Right atrium auricular region (tissue), 2 donors: ENCODE measurements around the gene LIG3. TPM values are rescaled to one million over a fixed set of nuclear protein-coding genes. Genes with fewer than 3 reads are reported as not detected.
A peak's percentile ranks its signal among the peaks of the same experiment; 100 is the strongest.

Source experiments
- DNase-seq: peaks from one replicate; pipeline ENCODE4 v3.0.0-alpha.2; 2019; ENCODE audit warnings: low spot score
- H3K27ac ChIP-seq, 2 donors: fragments of 200-600 bp; sonication (generic); 1 replicate in 1 of 2; 2 replicates in 1 of 2; pipeline ENCODE4 v1.5.1; 2016 to 2019
- H3K27me3 ChIP-seq, 2 donors: fragments of 200-600 bp; sonication (generic); one replicate each; pipeline versions ENCODE4 v1.5.1 to v1.6.0; 2017 to 2019
- H3K36me3 ChIP-seq: fragments of 200-600 bp; sonication (generic); one replicate; pipeline ENCODE4 v1.5.1; 2016
- H3K4me1 ChIP-seq, 2 donors: fragments of 200-600 bp; sonication (generic); one replicate each; pipeline versions ENCODE4 v1.5.1 to v1.6.0; 2017 to 2019
- H3K4me3 ChIP-seq, 2 donors: fragments of 200-600 bp; sonication (generic); 1 replicate in 1 of 2; 2 replicates in 1 of 2; pipeline ENCODE4 v1.5.1; 2017 to 2019; ENCODE audit warnings: mild to moderate bottlenecking in 1 of 2, moderate library complexity in 1 of 2
- H3K9me3 ChIP-seq, 2 donors: fragments of 200-600 bp; sonication (generic); one replicate each; pipeline ENCODE4 v1.5.1; 2019
- total RNA-seq, 2 donors: library from RNA; depleted of rRNA; stranded (reverse); fragments of >200 nt; gene quantifications; one replicate each; pipeline ENCODE4 v1.1.0, GENCODE V29; 2016
- TF ChIP-seq, protein P1 (sequence below), 2 donors: fragments of 200-600 bp; sonication (generic); IDR thresholded peaks; one replicate each; pipeline ENCODE4 v1.5.1; 2019; ENCODE audit warnings: antibody characterized with exemption in 2 of 2

The LIG3 gene
- total RNA-seq, 2 donors from 2014 or later, result 12.0 to 17.1 TPM

DNA sequence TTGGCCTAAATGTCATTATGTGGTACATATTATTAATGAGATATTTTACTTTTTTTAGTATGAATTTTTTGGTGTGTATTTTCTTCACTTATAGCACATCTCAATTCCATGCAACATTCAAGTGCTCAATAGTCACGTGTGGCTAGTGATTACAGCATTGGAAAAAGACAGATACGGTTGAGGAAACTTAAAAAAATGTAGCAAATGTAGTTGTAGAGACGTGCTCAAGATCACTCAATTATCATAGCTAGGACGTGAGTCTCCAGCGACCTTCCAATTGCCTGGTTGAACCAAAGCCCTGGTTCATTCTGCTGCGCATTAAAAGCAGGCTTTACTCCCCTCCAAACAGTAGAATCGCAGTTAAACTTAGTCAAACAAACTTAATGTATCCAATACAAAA lies 1.2 kb upstream of the LIG3 start:
- no peaks in the 10 kb centered on the region for H3K36me3 ChIP-seq
- H3K9me3 ChIP-seq, result no peaks in the 10 kb centered on the region
- TF ChIP-seq, protein P1, sequence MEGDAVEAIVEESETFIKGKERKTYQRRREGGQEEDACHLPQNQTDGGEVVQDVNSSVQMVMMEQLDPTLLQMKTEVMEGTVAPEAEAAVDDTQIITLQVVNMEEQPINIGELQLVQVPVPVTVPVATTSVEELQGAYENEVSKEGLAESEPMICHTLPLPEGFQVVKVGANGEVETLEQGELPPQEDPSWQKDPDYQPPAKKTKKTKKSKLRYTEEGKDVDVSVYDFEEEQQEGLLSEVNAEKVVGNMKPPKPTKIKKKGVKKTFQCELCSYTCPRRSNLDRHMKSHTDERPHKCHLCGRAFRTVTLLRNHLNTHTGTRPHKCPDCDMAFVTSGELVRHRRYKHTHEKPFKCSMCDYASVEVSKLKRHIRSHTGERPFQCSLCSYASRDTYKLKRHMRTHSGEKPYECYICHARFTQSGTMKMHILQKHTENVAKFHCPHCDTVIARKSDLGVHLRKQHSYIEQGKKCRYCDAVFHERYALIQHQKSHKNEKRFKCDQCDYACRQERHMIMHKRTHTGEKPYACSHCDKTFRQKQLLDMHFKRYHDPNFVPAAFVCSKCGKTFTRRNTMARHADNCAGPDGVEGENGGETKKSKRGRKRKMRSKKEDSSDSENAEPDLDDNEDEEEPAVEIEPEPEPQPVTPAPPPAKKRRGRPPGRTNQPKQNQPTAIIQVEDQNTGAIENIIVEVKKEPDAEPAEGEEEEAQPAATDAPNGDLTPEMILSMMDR (IDR thresholded peaks at IDR 0.05), result no peak
- H3K4me3 ChIP-seq, result no peak overlapping the region
- H3K27me3 ChIP-seq, result no peaks in the 10 kb centered on the region
- DNase-seq, result no peak
- H3K4me1 ChIP-seq, result peaks cover 0 to 23% of the 10 kb centered on the region in 2 donors
- peak overlapping the region in 1 of 2 donors; percentile 96 for H3K27ac ChIP-seq

DNA sequence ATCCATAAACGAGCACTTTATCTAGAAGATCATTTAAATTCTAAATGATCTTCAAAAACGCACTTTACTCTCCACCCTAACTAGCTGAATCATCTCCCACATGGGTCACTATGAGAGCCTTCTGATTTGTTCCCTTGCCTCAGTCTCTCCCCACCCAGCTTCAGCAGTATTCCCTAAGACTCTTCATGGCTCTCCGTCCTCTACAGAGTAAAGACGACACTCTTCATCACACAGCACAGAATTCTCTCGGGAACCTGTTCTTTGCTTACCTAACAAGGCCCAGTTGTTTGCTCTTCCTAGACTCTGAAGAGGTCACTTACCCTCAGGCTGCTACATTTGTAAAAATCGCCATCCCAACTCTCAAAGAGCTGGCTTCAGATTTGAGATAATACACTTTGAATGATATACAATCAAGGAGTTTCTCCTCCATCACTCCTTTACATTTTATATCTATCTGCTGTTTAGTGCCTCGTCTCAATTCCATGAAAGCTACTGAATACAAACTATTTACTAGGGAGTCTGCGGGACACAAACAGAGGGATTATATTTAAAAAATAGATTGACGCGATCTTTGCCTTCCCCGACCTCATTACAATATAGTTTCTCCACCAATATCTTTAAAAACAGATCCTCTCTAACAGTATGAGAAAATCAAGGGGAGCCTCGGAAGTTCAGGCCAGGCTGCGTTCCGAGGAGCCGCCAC lies 511 bp upstream of the LIG3 start:
- TF ChIP-seq, protein P1 (IDR thresholded peaks at IDR 0.05), result no peak
- Histone ChIP-seq H3K4me3 (peak overlapping the region; percentile 83 to 94), H3K4me1 (peaks cover 0 to 23% of the 10 kb centered on the region in 2 donors), H3K36me3 (no peaks in the 10 kb centered on the region), H3K9me3 (no peaks in the 10 kb centered on the region), H3K27me3 (no peaks in the 10 kb centered on the region), H3K27ac (peak overlapping the region; percentile 96 to 97)
- no peak for DNase-seq

DNA sequence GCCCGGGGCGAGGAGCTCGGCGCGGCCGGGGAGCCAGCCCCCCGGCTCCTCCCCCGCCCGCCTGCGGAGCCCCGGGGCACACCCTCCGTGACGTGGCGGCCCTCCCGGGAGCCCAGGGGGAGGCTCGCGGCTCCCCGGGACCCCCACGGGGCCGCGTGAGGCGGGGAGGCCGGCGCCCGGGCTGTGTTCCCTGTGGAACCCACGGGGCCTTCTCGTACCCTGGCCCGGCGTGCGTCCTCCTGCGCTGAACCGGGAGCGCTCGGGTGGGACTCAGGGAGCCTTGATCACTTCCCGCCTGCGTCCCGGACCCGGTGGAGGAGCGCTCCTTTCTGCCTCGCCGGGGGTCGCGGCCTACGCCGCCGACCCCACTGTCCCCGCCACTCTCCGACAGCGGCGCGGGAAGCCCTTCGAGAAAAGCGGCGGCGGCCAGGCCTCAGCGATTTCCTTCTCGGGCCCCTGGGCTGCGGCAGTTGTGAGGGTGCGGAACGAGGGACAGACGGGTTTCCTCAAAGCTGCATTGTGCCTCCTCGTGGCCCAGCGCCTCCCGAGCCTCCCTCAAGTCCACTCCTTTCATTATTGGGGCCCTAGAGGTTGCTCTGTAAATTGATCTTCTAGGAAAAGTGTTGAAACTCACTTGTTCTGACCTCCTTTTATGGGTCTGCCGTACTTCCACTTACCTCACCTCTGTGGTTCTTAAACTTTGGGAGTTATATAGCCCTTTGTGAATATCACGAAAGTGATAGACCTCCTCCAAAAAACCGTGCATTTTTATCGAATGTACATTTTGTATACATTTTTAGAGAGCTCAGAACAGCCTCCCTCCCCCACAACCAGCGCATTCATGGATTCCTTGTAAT lies 597 bp downstream of the LIG3 start:
- Histone ChIP-seq H3K36me3 (peaks cover 2% of the 10 kb centered on the region), H3K27ac (peak overlapping the region; percentile 96 to 97), H3K27me3 (no peaks in the 10 kb centered on the region), H3K4me3 (peak overlapping the region; percentile 83 to 94), H3K4me1 (peaks cover 0 to 23% of the 10 kb centered on the region in 2 donors), H3K9me3 (no peaks in the 10 kb centered on the region)
- DNase-seq, result peak; percentile 82
- TF ChIP-seq, protein P1 (IDR thresholded peaks at IDR 0.05), result peak in 1 of 2 donors; percentile 45

DNA sequence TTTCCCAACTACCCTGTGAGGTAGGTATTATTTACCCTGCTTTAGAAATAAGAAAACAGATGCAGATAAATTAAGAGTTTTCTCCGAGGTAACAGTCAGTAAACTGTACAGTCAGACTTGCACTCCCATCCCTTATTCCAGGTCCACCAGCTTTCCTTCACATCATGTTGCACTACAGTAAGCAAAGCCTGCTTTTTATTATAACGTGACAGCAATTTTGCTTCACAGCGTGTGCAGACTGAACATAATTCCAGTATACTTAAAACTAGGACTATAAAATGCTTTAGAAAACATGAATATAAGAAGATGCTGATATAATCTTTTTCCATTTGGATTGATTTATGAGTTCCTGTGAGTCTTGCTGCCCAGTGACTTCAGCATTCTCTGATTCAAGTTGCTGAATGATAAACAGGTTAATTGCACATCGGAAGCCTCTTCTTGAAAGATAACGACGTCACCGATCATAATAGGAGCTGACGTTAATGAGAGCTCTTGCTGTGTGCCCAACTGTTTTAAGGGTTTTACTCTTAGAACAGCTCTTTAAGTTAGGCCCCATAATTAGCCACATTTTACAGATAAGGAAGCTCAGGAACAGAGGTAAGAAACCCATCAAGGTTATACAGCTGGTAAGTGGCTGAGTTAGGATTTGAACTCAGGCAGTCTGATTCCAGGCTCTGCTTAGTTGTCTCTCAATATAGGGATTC lies 1.4 kb downstream of the LIG3 start:
- Histone ChIP-seq H3K4me3 (peak overlapping the region; percentile 83 to 94), H3K9me3 (no peaks in the 10 kb centered on the region), H3K4me1 (peaks cover 0 to 23% of the 10 kb centered on the region in 2 donors), H3K27me3 (no peaks in the 10 kb centered on the region), H3K27ac (peak overlapping the region; percentile 96 to 97), H3K36me3 (peaks cover 9% of the 10 kb centered on the region)
- TF ChIP-seq, protein P1 (IDR thresholded peaks at IDR 0.05), result no peak
- DNase-seq, result no peak

DNA sequence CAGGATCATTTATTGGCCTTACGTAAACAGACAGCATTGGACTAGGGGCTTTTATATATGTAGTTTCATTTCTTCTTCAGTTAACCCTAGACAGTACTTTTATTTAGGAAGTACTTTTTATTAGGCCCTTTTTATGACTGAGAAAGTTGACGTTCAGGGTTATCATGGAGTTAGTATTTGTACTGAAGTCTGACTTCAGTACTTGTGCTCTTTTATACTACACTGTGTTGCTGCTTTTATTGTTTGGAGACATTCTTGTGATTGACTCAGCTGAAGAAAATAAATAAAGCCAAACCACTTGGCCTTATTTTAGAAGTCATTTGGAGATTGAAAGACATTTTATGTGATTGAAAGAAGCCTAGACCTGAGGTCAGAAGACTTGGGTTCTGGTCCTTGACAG lies 6.9 kb downstream of the LIG3 start:
- Histone ChIP-seq H3K4me3 (no peak overlapping the region), H3K36me3 (peaks cover 49% of the 10 kb centered on the region), H3K4me1 (peaks cover 0 to 13% of the 10 kb centered on the region in 2 donors), H3K27ac (no peak overlapping the region), H3K9me3 (no peaks in the 10 kb centered on the region), H3K27me3 (no peaks in the 10 kb centered on the region)
- DNase-seq, result no peak
- TF ChIP-seq, protein P1 (IDR thresholded peaks at IDR 0.05), result no peak
